Measurements from ENCODE around the gene KLHDC4. TPM values are rescaled to one million over a fixed set of nuclear protein-coding genes. Genes with fewer than 3 reads are reported as not detected.

KLHDC4 gene
- polyA plus RNA-seq, 1 of the 3 experiments (the other 2 are of a cell fraction): 51.2 TPM

GRCh38 chr16:87724490-87725291 is 41.1 kb downstream of the KLHDC4 start:
- Histone ChIP-seq H3K36me3 (replicated peaks in 1 of 2; ENCODE audit: control insufficient read depth in 1 of 2, insufficient read depth in 2 of 2, low read length in 1 of 2) (peaks cover under 1 to 30% of the 10 kb centered on the region in 2 experiments), H4K20me1 (ENCODE audit: insufficient read depth) (peaks cover 20% of the 10 kb centered on the region), H3K27me3 (ENCODE audit: insufficient read depth) (no peaks in the 10 kb centered on the region), H3K4me2 (no peak overlapping the region), H3K9me3 (no peaks in the 10 kb centered on the region), H3K9ac (no peak overlapping the region), H3K4me1 (ENCODE audit: control insufficient read depth in 1 of 2, insufficient read depth in 2 of 2, low read depth in 1 of 2, low read length in 1 of 2) (peaks cover 10 to 42% of the 10 kb centered on the region in 2 experiments; a peak in 3 of 4 replicates), H3K27ac (ENCODE audit: low read depth in 2 of 2, low read length in 1 of 2) (peak overlapping the region in 1 of 2 experiments; percentile 99; a peak in 1 of 4 replicates), H3K9me2 (no peaks in the 10 kb centered on the region), H3F3A (replicated peaks; ENCODE audit: insufficient read depth) (peaks cover 9% of the 10 kb centered on the region), H3K4me3 (ENCODE audit: low read depth in 2 of 2, low read length in 1 of 2) (no peak overlapping the region), H3K79me2 (ENCODE audit: insufficient read depth) (no peaks in the 10 kb centered on the region), H2AFZ (ENCODE audit: low read depth) (no peak overlapping the region)
- no peak for DNase-seq
- TF ChIP-seq TEAD4 (IDR thresholded peaks at IDR 0.05; ENCODE audit: borderline replicate concordance, insufficient read depth): no peak
- TF ChIP-seq FOXM1 (IDR thresholded peaks at IDR 0.05; ENCODE audit: low read depth): no peak
- no peak for TF ChIP-seq TCF12 (IDR thresholded peaks at IDR 0.05)
- TF ChIP-seq RFX5 (IDR thresholded peaks at IDR 0.05; ENCODE audit: low read length): no peak
- no peak for TF ChIP-seq NFIC (IDR thresholded peaks at IDR 0.05; ENCODE audit: borderline replicate concordance)
- WGBS (ENCODE audit: low lambda C conversion rate): 89% methylated on average over 19 of the region's 19 CpGs
- ChIA-PET POLR2A (no interaction called here), CTCF (interaction anchor here (0.7 to 4.3 kb wide), 5 partner anchors 14 to 147 kb away, joined by 3 to 24 read pairs (median 4); no protein-coding TSS in a partner anchor)

GRCh38 chr16:87723226-87723623 is 42.6 kb downstream of the KLHDC4 start:
- peak; percentile 99 for DNase-seq
- H3K4me2 ChIP-seq: 0 out of 2 replicates have a peak overlapping the region, but pooled peaks have one; percentile 14
- H3K4me1 ChIP-seq (ENCODE audit: control insufficient read depth in 1 of 2, insufficient read depth in 2 of 2, low read depth in 1 of 2, low read length in 1 of 2): peaks cover 10 to 43% of the 10 kb centered on the region in 2 experiments; a peak in 3 of 4 replicates
- no peaks in the 10 kb centered on the region for H3K27me3 ChIP-seq (ENCODE audit: insufficient read depth)
- no peaks in the 10 kb centered on the region for H3K79me2 ChIP-seq (ENCODE audit: insufficient read depth)
- H2AFZ ChIP-seq (ENCODE audit: low read depth): no peak overlapping the region
- peaks cover 9% of the 10 kb centered on the region for H3F3A ChIP-seq (replicated peaks; ENCODE audit: insufficient read depth)
- peak overlapping the region in 1 of 2 experiments; percentile 99; a peak in 2 of 4 replicates for H3K27ac ChIP-seq (ENCODE audit: low read depth in 2 of 2, low read length in 1 of 2)
- 35% methylated on average over 12 of the region's 12 CpGs for WGBS (ENCODE audit: low lambda C conversion rate)
- no peak overlapping the region for H3K9ac ChIP-seq
- H3K9me2 ChIP-seq: no peaks in the 10 kb centered on the region
- ChIA-PET CTCF (interaction anchor here (0.7 to 4.3 kb wide), 5 partner anchors 12 to 136 kb away, joined by 3 to 24 read pairs (median 4); no protein-coding TSS in a partner anchor), POLR2A (interaction anchor here (1.0 to 1.9 kb wide), 4 partner anchors 12 to 45 kb away, joined by 3 to 10 read pairs (median 5); partner anchors contain the start of gene KLHDC4)
- no peak overlapping the region for H3K4me3 ChIP-seq (ENCODE audit: low read depth in 2 of 2, low read length in 1 of 2)
- no peaks in the 10 kb centered on the region for H3K9me3 ChIP-seq
- H4K20me1 ChIP-seq (ENCODE audit: insufficient read depth): peaks cover 20% of the 10 kb centered on the region
- H3K36me3 ChIP-seq (replicated peaks in 1 of 2; ENCODE audit: control insufficient read depth in 1 of 2, insufficient read depth in 2 of 2, low read length in 1 of 2): peaks cover 0 to 22% of the 10 kb centered on the region in 2 experiments
- TF ChIP-seq YY1 (IDR thresholded peaks at IDR 0.05; ENCODE audit: low read depth) (no peak), USF1 (IDR thresholded peaks at IDR 0.05; ENCODE audit: borderline replicate concordance, low read depth) (no peak; the same call in 1 of the 2 replicates), SIN3A (IDR thresholded peaks at IDR 0.05; ENCODE audit: borderline replicate concordance, low read depth, low read length) (peak; percentile 63; the same call in 1 of the 2 replicates), MXI1 (IDR thresholded peaks at IDR 0.05; ENCODE audit: low read depth, low read length) (peak; percentile 100), NRF1 (IDR thresholded peaks at IDR 0.05; ENCODE audit: low read depth, low read length) (no peak), EP300 (IDR thresholded peaks at IDR 0.05; ENCODE audit: borderline replicate concordance in 1 of 2, low read depth in 1 of 2, low read length in 1 of 2) (peak in 1 of 2 experiments; percentile 83; a peak in 2 of 4 replicates), REST (IDR thresholded peaks at IDR 0.05; ENCODE audit: low read depth, low read length) (no peak), JUND (IDR thresholded peaks at IDR 0.05) (no peak), ZBTB33 (IDR thresholded peaks at IDR 0.05; ENCODE audit: borderline replicate concordance, low read depth) (no peak), RCOR1 (IDR thresholded peaks at IDR 0.05; ENCODE audit: low read length) (peak; percentile 80; the same call in 1 of the 2 replicates), RXRA (IDR thresholded peaks at IDR 0.05; ENCODE audit: borderline replicate concordance, low read depth) (no peak), TAF1 (IDR thresholded peaks at IDR 0.05; ENCODE audit: borderline replicate concordance, low read depth, low read length) (peak; percentile 21; the same call in 1 of the 2 replicates), RFX5 (IDR thresholded peaks at IDR 0.05; ENCODE audit: low read length) (peak; percentile 45; the same call in 1 of the 2 replicates), PBX3 (IDR thresholded peaks at IDR 0.05) (0 out of 2 replicates have a peak, but pooled peaks have one; percentile 32), TCF12 (IDR thresholded peaks at IDR 0.05) (peak; percentile 69)

Measured in SK-N-SH (cell line).